Loucy (cell line): ENCODE data around the gene COMMD1.

Source experiments
- H2AFZ ChIP-seq: fragments of 200-600 bp; sonication (generic); 2 replicates; pipeline ENCODE4 v1.6.0; 2016; ENCODE audit warnings: antibody characterized with exemption, mild to moderate bottlenecking, low read length, moderate library complexity
- H3F3A ChIP-seq: fragments of 200-600 bp; 2 replicates; pipeline ENCODE4 v1.6.0; 2016; ENCODE audit warnings: antibody characterized with exemption, low read depth, mild to moderate bottlenecking
- H3K27me3 ChIP-seq: fragments of 200-600 bp; sonication (generic); 2 replicates; pipeline ENCODE4 v1.6.1; 2014; ENCODE audit warnings: low read length, mild to moderate bottlenecking; ENCODE audit not compliant: insufficient read depth, poor library complexity, severe bottlenecking
- H3K36me3 ChIP-seq: fragments of 200-600 bp; sonication (generic); 2 replicates; pipeline ENCODE4 v1.6.1; 2016; ENCODE audit warnings: low read length; ENCODE audit not compliant: insufficient read depth
- H3K4me1 ChIP-seq: fragments of 200-600 bp; sonication (generic); 2 replicates; pipeline ENCODE4 v1.5.1; 2014; ENCODE audit warnings: low read length, mild to moderate bottlenecking; ENCODE audit not compliant: insufficient read depth, poor library complexity, severe bottlenecking
- H3K4me2 ChIP-seq: fragments of 200-600 bp; sonication (generic); 2 replicates; pipeline ENCODE4 v1.6.0; 2014; ENCODE audit warnings: antibody characterized with exemption, low read length, low read depth, mild to moderate bottlenecking; ENCODE audit not compliant: poor library complexity, severe bottlenecking
- H3K4me3 ChIP-seq: fragments of 200-600 bp; sonication (generic); 2 replicates; pipeline ENCODE4 v1.5.1; 2014; ENCODE audit warnings: low read length, mild to moderate bottlenecking, mixed read lengths; ENCODE audit not compliant: poor library complexity, severe bottlenecking
- H3K79me2 ChIP-seq: fragments of 200-600 bp; sonication (generic); 2 replicates; pipeline ENCODE4 v1.6.1; 2014; ENCODE audit warnings: low read length; ENCODE audit not compliant: insufficient read depth
- H3K9ac ChIP-seq: fragments of 200-600 bp; sonication (generic); 2 replicates; pipeline ENCODE4 v1.6.0; 2014; ENCODE audit warnings: mild to moderate bottlenecking, low read depth, low read length, moderate library complexity; ENCODE audit not compliant: poor library complexity, severe bottlenecking
- H3K9me2 ChIP-seq: fragments of 200-600 bp; sonication (generic); replicated peaks from 2 replicates; pipeline ENCODE4 v1.6.1; 2016; ENCODE audit warnings: low read depth, low read length, mixed read lengths
- H3K9me3 ChIP-seq: fragments of 200-600 bp; sonication (generic); 2 replicates; pipeline ENCODE4 v1.6.1; 2014; ENCODE audit warnings: mild to moderate bottlenecking, antibody characterized with exemption, low read length, low read depth; ENCODE audit not compliant: insufficient read depth
- H4K20me1 ChIP-seq: fragments of 200-600 bp; sonication (generic); 2 replicates; pipeline ENCODE4 v1.6.0; 2014; ENCODE audit warnings: antibody characterized with exemption, low read length, mild to moderate bottlenecking; ENCODE audit not compliant: insufficient read depth, poor library complexity, severe bottlenecking
- EZH2phosphoT487 ChIP-seq: fragments of 200-600 bp; IDR thresholded peaks from 2 replicates; pipeline ENCODE4 v1.6.1; 2018; ENCODE audit warnings: antibody characterized with exemption, mild to moderate bottlenecking, moderate library complexity, borderline replicate concordance
- TF ChIP-seq, protein P1 (sequence below): fragments of 200-600 bp; sonication (generic); conservative IDR thresholded peaks from 2 replicates; pipeline ENCODE4 v1.5.1; 2014; ENCODE audit warnings: mild to moderate bottlenecking, antibody characterized with exemption, low read length

Gene COMMD1

DNA sequence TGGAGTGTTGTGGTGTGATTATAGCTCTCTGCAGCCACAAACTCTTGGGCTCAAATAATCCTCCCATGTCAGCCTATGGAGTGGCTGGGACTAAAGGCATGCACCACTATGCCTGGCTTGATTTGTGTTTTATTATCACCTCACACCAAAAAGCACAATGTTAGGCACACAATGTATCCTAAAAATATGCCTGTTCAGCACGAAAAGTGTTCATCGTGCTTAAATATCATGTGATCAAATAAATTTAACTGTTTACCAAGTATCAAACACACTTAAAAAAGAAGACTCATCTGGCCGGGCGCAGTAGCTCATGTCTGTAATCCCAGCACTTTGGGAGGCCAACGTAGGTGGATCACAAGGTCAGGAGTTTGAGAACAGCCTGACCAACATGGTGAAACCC is 22.6 kb upstream of the COMMD1 start:
- H3F3A ChIP-seq: no peaks in the 10 kb centered on the region
- H3K4me1 ChIP-seq: peaks cover 16% of the 10 kb centered on the region
- H3K9me3 ChIP-seq: no peaks in the 10 kb centered on the region
- H3K4me2 ChIP-seq: no peak overlapping the region
- H3K79me2 ChIP-seq: peaks cover 80% of the 10 kb centered on the region
- peaks cover 68% of the 10 kb centered on the region for H3K36me3 ChIP-seq
- H3K4me3 ChIP-seq: no peak overlapping the region
- no peak overlapping the region for H3K9ac ChIP-seq
- peaks cover 4% of the 10 kb centered on the region for H3K27me3 ChIP-seq
- no peak for TF ChIP-seq EZH2phosphoT487
- TF ChIP-seq, protein P1, sequence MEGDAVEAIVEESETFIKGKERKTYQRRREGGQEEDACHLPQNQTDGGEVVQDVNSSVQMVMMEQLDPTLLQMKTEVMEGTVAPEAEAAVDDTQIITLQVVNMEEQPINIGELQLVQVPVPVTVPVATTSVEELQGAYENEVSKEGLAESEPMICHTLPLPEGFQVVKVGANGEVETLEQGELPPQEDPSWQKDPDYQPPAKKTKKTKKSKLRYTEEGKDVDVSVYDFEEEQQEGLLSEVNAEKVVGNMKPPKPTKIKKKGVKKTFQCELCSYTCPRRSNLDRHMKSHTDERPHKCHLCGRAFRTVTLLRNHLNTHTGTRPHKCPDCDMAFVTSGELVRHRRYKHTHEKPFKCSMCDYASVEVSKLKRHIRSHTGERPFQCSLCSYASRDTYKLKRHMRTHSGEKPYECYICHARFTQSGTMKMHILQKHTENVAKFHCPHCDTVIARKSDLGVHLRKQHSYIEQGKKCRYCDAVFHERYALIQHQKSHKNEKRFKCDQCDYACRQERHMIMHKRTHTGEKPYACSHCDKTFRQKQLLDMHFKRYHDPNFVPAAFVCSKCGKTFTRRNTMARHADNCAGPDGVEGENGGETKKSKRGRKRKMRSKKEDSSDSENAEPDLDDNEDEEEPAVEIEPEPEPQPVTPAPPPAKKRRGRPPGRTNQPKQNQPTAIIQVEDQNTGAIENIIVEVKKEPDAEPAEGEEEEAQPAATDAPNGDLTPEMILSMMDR: no peak
- H3K9me2 ChIP-seq: no peaks in the 10 kb centered on the region
- H4K20me1 ChIP-seq: peaks cover 72% of the 10 kb centered on the region
- H2AFZ ChIP-seq: no peak overlapping the region

- Histone ChIP-seq H3K4me1 (peaks cover 18% of the 10 kb centered on the region), H4K20me1 (peaks cover 54% of the 10 kb centered on the region), H3F3A (no peaks in the 10 kb centered on the region), H3K27me3 (peaks cover 11% of the 10 kb centered on the region), H2AFZ (no peak overlapping the region), H3K9me3 (no peaks in the 10 kb centered on the region), H3K79me2 (peaks cover 73% of the 10 kb centered on the region), H3K36me3 (peaks cover 40% of the 10 kb centered on the region), H3K4me2 (peak overlapping the region; percentile 82), H3K4me3 (peak overlapping the region; percentile 99), H3K9ac (peak overlapping the region; percentile 99), H3K9me2 (no peaks in the 10 kb centered on the region)
- no peak for TF ChIP-seq EZH2phosphoT487
- TF ChIP-seq, protein P1: no peak
Measured at GRCh38 chr2:61885896-61886603, 19.4 kb upstream of the COMMD1 start.

DNA sequence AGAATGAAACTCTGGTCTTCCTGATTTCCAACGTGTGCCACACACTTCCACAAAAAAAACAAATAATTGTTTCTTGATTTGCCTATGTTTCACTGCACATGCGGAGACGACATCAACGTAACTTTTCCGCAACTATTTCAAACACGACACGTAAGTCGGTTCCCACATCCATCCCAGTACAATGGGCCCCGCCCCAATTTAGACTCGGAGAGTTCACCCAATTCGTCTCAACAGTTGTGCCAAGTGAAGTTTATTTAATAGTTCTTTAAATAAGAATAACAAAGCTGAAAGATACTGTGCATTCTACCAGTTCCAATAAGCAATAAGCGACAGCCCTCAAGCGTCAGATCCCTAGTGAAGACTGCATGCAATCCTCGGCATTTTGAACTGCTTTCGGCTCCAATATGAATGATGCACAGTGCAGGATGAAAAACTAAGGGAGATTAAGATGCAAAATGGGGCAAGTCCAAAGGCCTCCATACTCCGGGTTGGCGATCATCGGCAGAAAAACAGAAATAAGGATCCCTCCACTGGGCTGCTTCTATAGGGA is 17.7 kb upstream of the COMMD1 start:
- H3K4me2 ChIP-seq: peak overlapping the region; percentile 82
- peak overlapping the region; percentile 92 for H2AFZ ChIP-seq
- peaks cover 18% of the 10 kb centered on the region for H3K4me1 ChIP-seq
- peaks cover 60% of the 10 kb centered on the region for H3K79me2 ChIP-seq
- H3K9me2 ChIP-seq: no peaks in the 10 kb centered on the region
- H3K27me3 ChIP-seq: peaks cover 11% of the 10 kb centered on the region
- H3F3A ChIP-seq: no peaks in the 10 kb centered on the region
- H4K20me1 ChIP-seq: peaks cover 46% of the 10 kb centered on the region
- peak overlapping the region; percentile 99 for H3K9ac ChIP-seq
- peaks cover 23% of the 10 kb centered on the region for H3K36me3 ChIP-seq
- H3K9me3 ChIP-seq: no peaks in the 10 kb centered on the region
- TF ChIP-seq, protein P1: no peak
- no peak for TF ChIP-seq EZH2phosphoT487
- H3K4me3 ChIP-seq: peak overlapping the region; percentile 99
